Fibroblast of pulmonary artery (primary cell): ENCODE data around the gene LRRC4.

Source experiments
- DNase-seq: peaks from one replicate; pipeline ENCODE4 v3.0.0-alpha.2; 2010; ENCODE audit warnings: low read depth
- H3K4me3 ChIP-seq: replicated peaks from 2 replicates; pipeline ENCODE4 v1.5.1; 2011; ENCODE audit warnings: low read depth, mild to moderate bottlenecking, control low read depth, low read length, moderate library complexity
- TF ChIP-seq, protein P1 (sequence below): IDR thresholded peaks from 2 replicates; pipeline ENCODE4 v1.5.1; 2011; ENCODE audit warnings: mild to moderate bottlenecking, control low read depth, low read length, inconsistent platforms; ENCODE audit errors: missing control alignments

Gene LRRC4

DNA sequence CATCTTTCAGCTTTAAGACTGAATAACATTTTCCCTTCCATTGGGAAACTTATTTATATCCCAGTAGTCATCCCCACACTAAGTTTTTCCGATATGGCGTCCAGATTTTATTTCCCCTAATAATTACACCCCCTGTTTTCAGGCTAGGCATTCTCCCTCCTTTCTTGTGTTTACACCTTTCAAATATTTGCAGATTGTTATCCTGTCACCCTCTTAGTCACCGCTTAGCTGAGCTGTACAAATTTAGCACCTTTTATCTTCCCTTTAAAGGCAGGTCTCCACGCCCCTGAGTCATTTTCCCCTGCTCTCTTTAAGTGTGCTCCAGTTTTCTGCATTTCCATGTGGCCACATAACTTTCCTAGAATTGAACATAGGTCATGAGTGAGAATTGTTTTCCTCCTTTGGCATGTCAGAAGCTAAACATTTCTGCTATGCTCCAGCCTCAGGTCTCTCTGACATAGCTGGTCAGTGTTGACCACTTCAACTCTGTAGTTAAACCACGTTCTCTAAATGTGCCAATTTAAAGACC lies 47.4 kb downstream of the LRRC4 start:
- H3K4me3 ChIP-seq, result no peak overlapping the region
- DNase-seq, result no peak
- TF ChIP-seq, protein P1, sequence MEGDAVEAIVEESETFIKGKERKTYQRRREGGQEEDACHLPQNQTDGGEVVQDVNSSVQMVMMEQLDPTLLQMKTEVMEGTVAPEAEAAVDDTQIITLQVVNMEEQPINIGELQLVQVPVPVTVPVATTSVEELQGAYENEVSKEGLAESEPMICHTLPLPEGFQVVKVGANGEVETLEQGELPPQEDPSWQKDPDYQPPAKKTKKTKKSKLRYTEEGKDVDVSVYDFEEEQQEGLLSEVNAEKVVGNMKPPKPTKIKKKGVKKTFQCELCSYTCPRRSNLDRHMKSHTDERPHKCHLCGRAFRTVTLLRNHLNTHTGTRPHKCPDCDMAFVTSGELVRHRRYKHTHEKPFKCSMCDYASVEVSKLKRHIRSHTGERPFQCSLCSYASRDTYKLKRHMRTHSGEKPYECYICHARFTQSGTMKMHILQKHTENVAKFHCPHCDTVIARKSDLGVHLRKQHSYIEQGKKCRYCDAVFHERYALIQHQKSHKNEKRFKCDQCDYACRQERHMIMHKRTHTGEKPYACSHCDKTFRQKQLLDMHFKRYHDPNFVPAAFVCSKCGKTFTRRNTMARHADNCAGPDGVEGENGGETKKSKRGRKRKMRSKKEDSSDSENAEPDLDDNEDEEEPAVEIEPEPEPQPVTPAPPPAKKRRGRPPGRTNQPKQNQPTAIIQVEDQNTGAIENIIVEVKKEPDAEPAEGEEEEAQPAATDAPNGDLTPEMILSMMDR, result no peak

DNA sequence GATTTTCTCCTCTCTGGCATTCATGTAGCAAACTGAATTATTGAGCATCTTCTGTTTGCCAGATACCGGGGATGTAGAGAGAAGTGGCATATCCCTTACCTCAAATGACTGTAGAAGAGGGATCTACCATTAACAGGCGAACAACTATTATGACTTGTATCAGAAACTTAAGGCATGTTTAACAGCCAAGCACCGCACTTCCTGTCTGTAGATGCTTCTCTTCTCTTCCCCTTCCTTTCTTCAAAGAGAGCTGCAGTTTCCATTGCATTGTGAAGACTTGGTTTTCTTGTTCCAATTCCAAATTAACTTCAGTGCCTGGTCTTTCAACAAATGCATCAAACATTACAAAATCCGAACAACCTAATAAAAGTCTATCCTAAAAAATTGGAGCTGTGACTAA lies 49.3 kb downstream of the LRRC4 start:
- DNase-seq, result no peak
- TF ChIP-seq, protein P1, result no peak
- no peak overlapping the region for H3K4me3 ChIP-seq

GRCh38 chr7:127980901-127981300 lies 50.3 kb downstream of the LRRC4 start:
- H3K4me3 ChIP-seq, result no peak overlapping the region
- TF ChIP-seq, protein P1, result no peak

DNA sequence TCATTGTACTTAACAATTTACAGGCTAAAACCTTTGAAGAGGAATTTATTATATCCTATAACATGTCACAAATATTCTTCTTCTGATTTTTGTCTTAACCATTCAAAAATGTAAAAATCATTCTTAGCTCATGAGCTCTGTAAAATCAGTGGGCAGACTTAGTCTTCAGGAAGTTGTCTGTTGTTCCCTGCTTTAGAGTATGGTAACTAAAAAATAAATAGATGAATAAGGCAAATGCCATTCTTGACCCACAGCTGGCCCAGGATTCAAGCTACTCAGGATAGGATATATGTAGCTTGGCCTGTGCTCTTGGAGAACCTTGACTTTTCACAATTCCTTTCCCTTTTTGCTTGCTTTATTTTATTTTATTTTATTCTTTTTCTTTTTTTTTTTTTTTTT lies 51.5 kb downstream of the LRRC4 start:
- TF ChIP-seq, protein P1, result no peak
- H3K4me3 ChIP-seq, result no peak overlapping the region
- DNase-seq, result no peak

More at GRCh38 chr7:127980901-127981300, 50.3 kb downstream of the LRRC4 start:
- DNase-seq, result no peak

GRCh38 chr7:127979113-127979727 lies 52.0 kb downstream of the LRRC4 start:
- H3K4me3 ChIP-seq, result no peak overlapping the region
- DNase-seq, result no peak
- TF ChIP-seq, protein P1, result no peak

- DNase-seq, result peak; percentile 5
- H3K4me3 ChIP-seq, result no peak overlapping the region
- TF ChIP-seq, protein P1, result no peak
Observed at GRCh38 chr7:127978421-127978820, 52.8 kb downstream of the LRRC4 start.
